ENCODE data around the gene NUAK1. TPM values are rescaled to one million over a fixed set of nuclear protein-coding genes. Genes with fewer than 3 reads are reported as not detected.

Gene NUAK1
- total RNA-seq, 1 experiment from 2014 or later: 7.9 TPM

DNA sequence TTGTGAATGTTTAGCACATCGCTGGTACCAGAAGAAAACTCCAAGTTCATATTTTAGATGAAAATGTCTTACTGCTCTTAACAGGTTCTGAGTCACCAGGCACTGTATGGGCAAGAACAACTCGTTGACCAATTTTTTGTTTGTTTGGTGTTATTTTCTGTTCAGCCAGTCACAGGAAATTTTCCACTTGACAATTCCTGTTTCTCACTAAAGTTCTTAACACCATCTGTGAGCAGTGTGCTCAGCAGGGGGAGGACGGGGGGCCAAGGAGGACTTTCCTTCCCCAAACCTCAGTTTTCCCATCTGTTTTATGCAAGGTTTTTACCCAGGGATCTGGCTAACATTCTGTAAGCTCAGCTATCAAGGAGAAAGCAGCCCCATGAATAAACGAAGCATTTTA is 3.0 kb downstream of the NUAK1 start:
- no TSS peak for BruUV-seq (replicated peaks)
- Histone ChIP-seq H3K4me3 (peak overlapping the region; percentile 78), H3K4me1 (replicated peaks; ENCODE audit: insufficient read depth) (peaks cover 65% of the 10 kb centered on the region), H3K9me2 (ENCODE audit: insufficient read depth) (no peaks in the 10 kb centered on the region), H4K20me1 (ENCODE audit: insufficient read depth) (no peaks in the 10 kb centered on the region), H3K4me2 (peak overlapping the region; percentile 80), H3K9me3 (ENCODE audit: insufficient read depth, low read depth) (no peaks in the 10 kb centered on the region), H3K27me3 (ENCODE audit: insufficient read depth, low read depth) (no peaks in the 10 kb centered on the region), H3K27ac (peak overlapping the region; percentile 11; the same call in 1 of the 2 replicates), H3F3A (ENCODE audit: insufficient read depth, low read depth) (peaks cover 10% of the 10 kb centered on the region; the same call in 1 of the 2 replicates), H3K36me3 (ENCODE audit: low read depth) (no peaks in the 10 kb centered on the region), H3K79me2 (ENCODE audit: low read depth) (peaks cover 92% of the 10 kb centered on the region), H2AFZ (peak overlapping the region; percentile 49)
- TF ChIP-seq, protein P1, sequence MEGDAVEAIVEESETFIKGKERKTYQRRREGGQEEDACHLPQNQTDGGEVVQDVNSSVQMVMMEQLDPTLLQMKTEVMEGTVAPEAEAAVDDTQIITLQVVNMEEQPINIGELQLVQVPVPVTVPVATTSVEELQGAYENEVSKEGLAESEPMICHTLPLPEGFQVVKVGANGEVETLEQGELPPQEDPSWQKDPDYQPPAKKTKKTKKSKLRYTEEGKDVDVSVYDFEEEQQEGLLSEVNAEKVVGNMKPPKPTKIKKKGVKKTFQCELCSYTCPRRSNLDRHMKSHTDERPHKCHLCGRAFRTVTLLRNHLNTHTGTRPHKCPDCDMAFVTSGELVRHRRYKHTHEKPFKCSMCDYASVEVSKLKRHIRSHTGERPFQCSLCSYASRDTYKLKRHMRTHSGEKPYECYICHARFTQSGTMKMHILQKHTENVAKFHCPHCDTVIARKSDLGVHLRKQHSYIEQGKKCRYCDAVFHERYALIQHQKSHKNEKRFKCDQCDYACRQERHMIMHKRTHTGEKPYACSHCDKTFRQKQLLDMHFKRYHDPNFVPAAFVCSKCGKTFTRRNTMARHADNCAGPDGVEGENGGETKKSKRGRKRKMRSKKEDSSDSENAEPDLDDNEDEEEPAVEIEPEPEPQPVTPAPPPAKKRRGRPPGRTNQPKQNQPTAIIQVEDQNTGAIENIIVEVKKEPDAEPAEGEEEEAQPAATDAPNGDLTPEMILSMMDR (conservative IDR thresholded peaks at IDR 0.05): no peak
- no peak for TF ChIP-seq EZH2 (IDR thresholded peaks at IDR 0.05; ENCODE audit: low read depth)
- intact Hi-C loops (cut with micrococcal nuclease; ENCODE audit: unreplicated experiment): loop anchor here (1.0 to 10.0 kb wide), 7 partner anchors 72 to 715 kb away; partner anchors contain the start of gene TCP11L2
- peak in 1 of 2 experiments; percentile 69 for DNase-seq
- ChIA-PET CTCF (interaction anchor here (1.1 to 1.6 kb wide), 3 partner anchors 13 to 574 kb away, joined by 5 to 6 read pairs (median 5); no protein-coding TSS in a partner anchor), POLR2A (ENCODE audit: unreplicated experiment) (interaction anchor here (0.6 kb wide), 1 partner anchor 106 kb away, joined by 3 read pairs; no protein-coding TSS in a partner anchor)

- H3K27me3 ChIP-seq (ENCODE audit: insufficient read depth, low read depth): no peaks in the 10 kb centered on the region
- intact Hi-C loops (cut with micrococcal nuclease; ENCODE audit: unreplicated experiment): loop anchor here (5.0 to 10.0 kb wide), 4 partner anchors 72 to 428 kb away; partner anchors contain the start of gene TCP11L2
- peaks cover 59% of the 10 kb centered on the region for H3K4me1 ChIP-seq (replicated peaks; ENCODE audit: insufficient read depth)
- H3K36me3 ChIP-seq (ENCODE audit: low read depth): no peaks in the 10 kb centered on the region
- peaks cover 10% of the 10 kb centered on the region; the same call in 1 of the 2 replicates for H3F3A ChIP-seq (ENCODE audit: insufficient read depth, low read depth)
- H3K27ac ChIP-seq: no peak overlapping the region
- no peak overlapping the region for H2AFZ ChIP-seq
- no peaks in the 10 kb centered on the region for H3K9me3 ChIP-seq (ENCODE audit: insufficient read depth, low read depth)
- peaks cover 92% of the 10 kb centered on the region for H3K79me2 ChIP-seq (ENCODE audit: low read depth)
- ChIA-PET CTCF (no interaction called here), POLR2A (ENCODE audit: unreplicated experiment) (no interaction called here)
- no peaks in the 10 kb centered on the region for H3K9me2 ChIP-seq (ENCODE audit: insufficient read depth)
- no peak for TF ChIP-seq EZH2 (IDR thresholded peaks at IDR 0.05; ENCODE audit: low read depth)
- TF ChIP-seq, protein P1 (conservative IDR thresholded peaks at IDR 0.05): no peak
- no peaks in the 10 kb centered on the region for H4K20me1 ChIP-seq (ENCODE audit: insufficient read depth)
- BruUV-seq (replicated peaks): no TSS peak
- H3K4me3 ChIP-seq: no peak overlapping the region; the same call in 1 of the 2 replicates
- H3K4me2 ChIP-seq: peak overlapping the region; percentile 80
- no peak for DNase-seq
These were observed 3.7 kb downstream of the NUAK1 start for GRCh38 chr12:106135075-106135474.

DNA sequence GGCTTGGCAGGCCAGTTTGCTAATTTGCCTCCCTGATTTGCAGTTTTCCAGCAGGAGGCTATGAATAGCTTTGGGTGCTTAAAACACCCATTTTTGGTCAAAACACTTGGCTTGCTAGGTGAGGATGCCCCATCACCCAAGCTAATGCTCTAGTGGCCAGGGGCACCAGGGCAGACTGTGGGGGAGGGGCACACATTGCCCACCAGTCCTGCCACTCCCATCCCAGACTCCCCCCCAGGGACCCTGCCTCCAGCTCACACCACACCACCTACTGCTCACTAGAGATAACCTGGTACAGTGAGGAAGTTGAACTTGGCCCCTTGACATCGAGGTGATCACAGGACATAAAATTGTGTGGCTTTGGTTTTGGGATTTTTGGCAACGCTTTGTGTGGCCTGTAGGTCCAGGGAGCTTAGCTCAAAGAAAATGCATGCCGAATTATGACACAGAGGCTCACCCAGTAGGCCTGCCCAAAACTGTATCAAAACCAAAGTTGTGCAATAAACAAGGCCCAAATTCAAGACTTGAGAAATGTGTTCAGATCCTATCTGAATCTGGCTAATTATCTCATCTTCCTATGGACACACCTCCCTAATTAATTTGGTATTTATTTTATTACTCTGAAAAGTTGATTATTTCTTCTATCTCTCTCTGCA is 4.3 kb downstream of the NUAK1 start:
- no peak for DNase-seq
- POLR2A ChIA-PET (ENCODE audit: unreplicated experiment): no interaction called here
- no peak for TF ChIP-seq EZH2 (IDR thresholded peaks at IDR 0.05; ENCODE audit: low read depth)
- TF ChIP-seq, protein P1 (conservative IDR thresholded peaks at IDR 0.05): no peak

More for the DNA sequence above, 4.3 kb downstream of the NUAK1 start:
- peak overlapping the region; percentile 63; the same call in 1 of the 2 replicates for H3K27ac ChIP-seq
- H3K27me3 ChIP-seq (ENCODE audit: insufficient read depth, low read depth): no peaks in the 10 kb centered on the region
- no peaks in the 10 kb centered on the region for H4K20me1 ChIP-seq (ENCODE audit: insufficient read depth)
- H3K36me3 ChIP-seq (ENCODE audit: low read depth): no peaks in the 10 kb centered on the region
- no peak overlapping the region for H3K4me3 ChIP-seq
- H2AFZ ChIP-seq: no peak overlapping the region
- no peaks in the 10 kb centered on the region for H3K9me3 ChIP-seq (ENCODE audit: insufficient read depth, low read depth)
- no peaks in the 10 kb centered on the region for H3K9me2 ChIP-seq (ENCODE audit: insufficient read depth)
- no TSS peak for BruUV-seq (replicated peaks)
- H3K79me2 ChIP-seq (ENCODE audit: low read depth): peaks cover 92% of the 10 kb centered on the region
- peaks cover 10% of the 10 kb centered on the region; the same call in 1 of the 2 replicates for H3F3A ChIP-seq (ENCODE audit: insufficient read depth, low read depth)
- H3K4me1 ChIP-seq (replicated peaks; ENCODE audit: insufficient read depth): peaks cover 61% of the 10 kb centered on the region
- intact Hi-C loops (cut with micrococcal nuclease; ENCODE audit: unreplicated experiment): loop anchor here (5.0 to 10.0 kb wide), 2 partner anchors 170 to 572 kb away; partner anchors contain the start of gene TCP11L2
- H3K4me2 ChIP-seq: peak overlapping the region; percentile 80
- CTCF ChIA-PET: no interaction called here
